HEK293 (cell line): ENCODE measurements around the gene CCDC92B.

Experiments used
- CTCF ChIA-PET: fragments of 350-600 bp; formaldehyde crosslinking; extraction: SDS; loops from one replicate; lab custom pipeline; 2021; ENCODE audit warnings: antibody characterized with exemption; lab: Yijun Ruan, JAX
- POLR2A ChIA-PET: fragments of 300-600 bp; formaldehyde crosslinking; extraction: SDS; loops from one replicate; lab custom pipeline; 2020; ENCODE audit warnings: antibody characterized with exemption, inconsistent platforms; lab: Yijun Ruan, JAX
- H3K27ac ChIP-seq: fragments of 200-500 bp; sonication (Bioruptor generic); 2 replicates; pipeline ENCODE4 v1.5.1; 2014; ENCODE audit warnings: low read depth, low read length, control low read depth, inconsistent platforms; ENCODE audit errors: extremely low read depth
- H3K36me3 ChIP-seq, 2 experiments: fragments of 200-500 bp in 1 of 2; sonication (Bioruptor generic) in 1 of 2; 1 replicate in 1 of 2; 2 replicates in 1 of 2; pipeline ENCODE4 v1.5.1; 2014 to 2017; ENCODE audit warnings: inconsistent platforms in 2 of 2, low read length in 2 of 2; ENCODE audit not compliant: control insufficient read depth in 2 of 2, insufficient read depth in 1 of 2
- H3K4me1 ChIP-seq: fragments of 200-500 bp; sonication (Bioruptor generic); 2 replicates; pipeline ENCODE4 v1.5.1; 2014; ENCODE audit warnings: mild to moderate bottlenecking, low read length, inconsistent platforms; ENCODE audit not compliant: control insufficient read depth, insufficient read depth
- H3K4me3 ChIP-seq: 2 replicates; pipeline ENCODE4 v1.5.1; 2011; ENCODE audit warnings: low read depth, mild to moderate bottlenecking, control low read depth, low read length, moderate library complexity
- H3K9me3 ChIP-seq: fragments of 200-500 bp; sonication (Bioruptor generic); 2 replicates; pipeline ENCODE4 v1.5.1; 2014; ENCODE audit warnings: low read depth, low read length, inconsistent platforms; ENCODE audit not compliant: control insufficient read depth, insufficient read depth
- BCL6B ChIP-seq: fragments of 450-650 bp; formaldehyde crosslinking; IDR thresholded peaks from 2 replicates; pipeline ENCODE4 v1.5.1; 2017; ENCODE audit warnings: missing biosample characterization, missing genetic modification characterization
- EGR2 ChIP-seq: fragments of 450-650 bp; formaldehyde crosslinking; IDR thresholded peaks from 2 replicates; pipeline ENCODE4 v1.5.1; 2016; ENCODE audit warnings: low read depth, missing biosample characterization, missing genetic modification characterization
- GLIS1 ChIP-seq: fragments of 450-650 bp; formaldehyde crosslinking; IDR thresholded peaks from 2 replicates; pipeline ENCODE4 v1.5.1; 2016; ENCODE audit warnings: missing biosample characterization, missing genetic modification characterization
- KLF17 ChIP-seq: fragments of 450-650 bp; formaldehyde crosslinking; IDR thresholded peaks from 2 replicates; pipeline ENCODE4 v1.5.1; 2016; ENCODE audit warnings: missing biosample characterization, missing genetic modification characterization
- OVOL3 ChIP-seq: fragments of 450-650 bp; formaldehyde crosslinking; IDR thresholded peaks from 2 replicates; pipeline ENCODE4 v1.5.1; 2016; ENCODE audit warnings: missing biosample characterization, missing genetic modification characterization
- ZBTB1 ChIP-seq: fragments of 450-650 bp; formaldehyde crosslinking; IDR thresholded peaks from 2 replicates; pipeline ENCODE4 v1.5.1; 2016; ENCODE audit warnings: missing biosample characterization, missing genetic modification characterization
- ZBTB20 ChIP-seq: fragments of 450-650 bp; formaldehyde crosslinking; IDR thresholded peaks from 2 replicates; pipeline ENCODE4 v1.5.1; 2016; ENCODE audit warnings: missing biosample characterization, missing genetic modification characterization
- ZBTB6 ChIP-seq: fragments of 450-650 bp; formaldehyde crosslinking; IDR thresholded peaks from 2 replicates; pipeline ENCODE4 v1.5.1; 2017; ENCODE audit warnings: missing biosample characterization, missing genetic modification characterization
- ZFHX2 ChIP-seq: fragments of 450-650 bp; formaldehyde crosslinking; conservative IDR thresholded peaks from 2 replicates; pipeline ENCODE4 v1.5.1; 2016; ENCODE audit warnings: missing biosample characterization, missing genetic modification characterization
- ZNF133 ChIP-seq: fragments of 450-650 bp; formaldehyde crosslinking; IDR thresholded peaks from 2 replicates; pipeline ENCODE4 v1.5.1; 2016; ENCODE audit warnings: missing biosample characterization, missing genetic modification characterization
- ZNF175 ChIP-seq: fragments of 450-650 bp; formaldehyde crosslinking; IDR thresholded peaks from 2 replicates; pipeline ENCODE4 v1.5.1; 2016; ENCODE audit warnings: missing biosample characterization, missing genetic modification characterization
- ZNF335 ChIP-seq: fragments of 450-650 bp; formaldehyde crosslinking; conservative IDR thresholded peaks from 2 replicates; pipeline ENCODE4 v1.5.1; 2016; ENCODE audit warnings: missing biosample characterization, missing genetic modification characterization
- ZNF366 ChIP-seq: fragments of 450-650 bp; formaldehyde crosslinking; conservative IDR thresholded peaks from 2 replicates; pipeline ENCODE4 v1.5.1; 2016; ENCODE audit warnings: missing biosample characterization, missing genetic modification characterization
- ZNF398 ChIP-seq: fragments of 450-650 bp; formaldehyde crosslinking; IDR thresholded peaks from 2 replicates; pipeline ENCODE4 v1.5.1; 2017; ENCODE audit warnings: missing biosample characterization, missing genetic modification characterization
- ZNF433 ChIP-seq: fragments of 450-650 bp; formaldehyde crosslinking; IDR thresholded peaks from 2 replicates; pipeline ENCODE4 v1.5.1; 2016; ENCODE audit warnings: missing biosample characterization, missing genetic modification characterization, low read depth
- ZNF449 ChIP-seq: fragments of 450-650 bp; formaldehyde crosslinking; IDR thresholded peaks from 2 replicates; pipeline ENCODE4 v1.5.1; 2017; ENCODE audit warnings: missing biosample characterization, mild to moderate bottlenecking, missing genetic modification characterization, moderate library complexity
- ZNF510 ChIP-seq: fragments of 450-650 bp; formaldehyde crosslinking; IDR thresholded peaks from 2 replicates; pipeline ENCODE4 v1.5.1; 2018; ENCODE audit warnings: mild to moderate bottlenecking, missing genetic modification characterization, missing biosample characterization; ENCODE audit not compliant: insufficient replicate concordance
- ZNF513 ChIP-seq: fragments of 450-650 bp; IDR thresholded peaks from 2 replicates; pipeline ENCODE4 v1.5.1; 2018; ENCODE audit warnings: missing biosample characterization, missing genetic modification characterization
- ZNF549 ChIP-seq: fragments of 450-650 bp; IDR thresholded peaks from 2 replicates; pipeline ENCODE4 v1.5.1; 2018; ENCODE audit warnings: missing biosample characterization, missing genetic modification characterization, mild to moderate bottlenecking, inconsistent platforms, moderate library complexity
- ZNF560 ChIP-seq: fragments of 450-650 bp; formaldehyde crosslinking; IDR thresholded peaks from 2 replicates; pipeline ENCODE4 v1.5.1; 2017; ENCODE audit warnings: missing biosample characterization, missing genetic modification characterization, borderline replicate concordance
- ZNF596 ChIP-seq: fragments of 450-650 bp; IDR thresholded peaks from 2 replicates; pipeline ENCODE4 v1.5.0; 2018; ENCODE audit warnings: missing biosample characterization, mild to moderate bottlenecking, missing genetic modification characterization, moderate library complexity
- ZNF621 ChIP-seq: fragments of 450-650 bp; formaldehyde crosslinking; IDR thresholded peaks from 2 replicates; pipeline ENCODE4 v1.5.1; 2017; ENCODE audit warnings: missing biosample characterization, missing genetic modification characterization
- ZNF624 ChIP-seq: fragments of 450-650 bp; formaldehyde crosslinking; IDR thresholded peaks from 2 replicates; pipeline ENCODE4 v1.5.1; 2017; ENCODE audit warnings: missing biosample characterization, missing genetic modification characterization
- ZNF645 ChIP-seq: fragments of 450-650 bp; formaldehyde crosslinking; IDR thresholded peaks from 2 replicates; pipeline ENCODE4; 2016; ENCODE audit warnings: missing biosample characterization, missing genetic modification characterization
- ZNF664 ChIP-seq: fragments of 450-650 bp; formaldehyde crosslinking; IDR thresholded peaks from 2 replicates; pipeline ENCODE4 v1.5.1; 2016; ENCODE audit warnings: missing biosample characterization, missing genetic modification characterization
- ZNF76 ChIP-seq: fragments of 450-650 bp; formaldehyde crosslinking; IDR thresholded peaks from 2 replicates; pipeline ENCODE4; 2016; ENCODE audit warnings: low read depth, missing biosample characterization, missing genetic modification characterization, borderline replicate concordance
- ZSCAN30 ChIP-seq: fragments of 450-650 bp; IDR thresholded peaks from 2 replicates; pipeline ENCODE4 v1.5.1; 2018; ENCODE audit warnings: missing biosample characterization, mild to moderate bottlenecking, missing genetic modification characterization, moderate library complexity
- ZXDB ChIP-seq: fragments of 450-650 bp; formaldehyde crosslinking; IDR thresholded peaks from 2 replicates; pipeline ENCODE4 v1.5.1; 2016; ENCODE audit warnings: missing biosample characterization, missing genetic modification characterization

The CCDC92B gene

GRCh38 chr17:2749058-2749783, at the start of gene CCDC92B:
Gene CCDC92B, minus strand, starts transcription at chr17:2749652. Its CDS starts 14,507 bp downstream, at chr17:2735145.
- H3K9me3 ChIP-seq, result no peaks in the 10 kb centered on the region
- no peaks in the 10 kb centered on the region; the same call in 1 of the 2 replicates for H3K4me1 ChIP-seq
- peak within 1 kb of the TSS; percentile 32 for H3K4me3 ChIP-seq
- CTCF ChIA-PET, result interaction anchor here (0.6 kb wide), 2 partner anchors 59 to 69 kb away, joined by 3 to 5 read pairs; no protein-coding TSS in a partner anchor
- no peak within 1 kb of the TSS for H3K27ac ChIP-seq
- H3K36me3 ChIP-seq, result no peaks in the 10 kb centered on the region
- POLR2A ChIA-PET, result interaction anchor here (1.0 kb wide), 1 partner anchor 25 kb away, joined by 5 read pairs; no protein-coding TSS in a partner anchor
- TF ChIP-seq ZNF596 (tag by site-specific recombination), result no peak
- no peak for TF ChIP-seq ZNF366 (tag by site-specific recombination)
- no peak for TF ChIP-seq ZNF624
- no peak for TF ChIP-seq ZNF621
- TF ChIP-seq ZNF433, result no peak
- TF ChIP-seq ZNF664 (tag by site-specific recombination), result no peak
- no peak for TF ChIP-seq ZNF513 (tag by site-specific recombination)
- TF ChIP-seq ZNF549 (tag by site-specific recombination), result no peak
- TF ChIP-seq BCL6B (tag by site-specific recombination), result no peak
- TF ChIP-seq KLF17 (tag by site-specific recombination), result no peak
- peak; percentile 74 for TF ChIP-seq ZFHX2 (tag by site-specific recombination)
- no peak for TF ChIP-seq ZSCAN30
- no peak for TF ChIP-seq ZNF175 (tag by site-specific recombination)
- no peak for TF ChIP-seq EGR2 (tag by site-specific recombination)
- no peak for TF ChIP-seq ZXDB
- no peak for TF ChIP-seq ZBTB1 (tag by site-specific recombination)
- TF ChIP-seq ZNF560 (tag by site-specific recombination), result no peak
- no peak for TF ChIP-seq ZNF510 (tag by site-specific recombination)
- no peak for TF ChIP-seq ZNF133
- peak; percentile 41; the same call in 1 of the 2 replicates for TF ChIP-seq GLIS1 (tag by site-specific recombination)
- 0 out of 2 replicates have a peak, but pooled peaks have one; percentile 13 for TF ChIP-seq ZNF398 (tag by site-specific recombination)
- no peak for TF ChIP-seq OVOL3 (tag by site-specific recombination)
- TF ChIP-seq ZNF335 (tag by site-specific recombination), result peak; percentile 74
- peak; percentile 26 for TF ChIP-seq ZBTB20 (tag by site-specific recombination)
- TF ChIP-seq ZNF76 (tag by site-specific recombination), result no peak
- TF ChIP-seq ZBTB6 (tag by site-specific recombination), result no peak
- no peak for TF ChIP-seq ZNF645 (tag by site-specific recombination)
- peak; percentile 58; the same call in 1 of the 2 replicates for TF ChIP-seq ZNF449 (tag by site-specific recombination)
